CMK (cell line): ENCODE data around the gene IDH2.
A peak's percentile ranks its signal among the peaks of the same experiment; 100 is the strongest.

Source experiments
- DNase-seq: peaks from one replicate; pipeline ENCODE4 v3.0.0-alpha.2; 2010; ENCODE audit warnings: low read depth

The IDH2 gene

GRCh38 chr15:90062973-90063769 is 39.1 kb downstream of the IDH2 start:
- DNase-seq, result no peak

GRCh38 chr15:90062462-90062932 is 39.8 kb downstream of the IDH2 start:
- DNase-seq, result no peak

GRCh38 chr15:90062023-90062442 is 40.2 kb downstream of the IDH2 start:
- peak; percentile 77 for DNase-seq

GRCh38 chr15:90060797-90061196 is 41.5 kb downstream of the IDH2 start:
- no peak for DNase-seq

- peak; percentile 96 for DNase-seq
These were observed 42.9 kb downstream of the IDH2 start for GRCh38 chr15:90059208-90059985.

DNA sequence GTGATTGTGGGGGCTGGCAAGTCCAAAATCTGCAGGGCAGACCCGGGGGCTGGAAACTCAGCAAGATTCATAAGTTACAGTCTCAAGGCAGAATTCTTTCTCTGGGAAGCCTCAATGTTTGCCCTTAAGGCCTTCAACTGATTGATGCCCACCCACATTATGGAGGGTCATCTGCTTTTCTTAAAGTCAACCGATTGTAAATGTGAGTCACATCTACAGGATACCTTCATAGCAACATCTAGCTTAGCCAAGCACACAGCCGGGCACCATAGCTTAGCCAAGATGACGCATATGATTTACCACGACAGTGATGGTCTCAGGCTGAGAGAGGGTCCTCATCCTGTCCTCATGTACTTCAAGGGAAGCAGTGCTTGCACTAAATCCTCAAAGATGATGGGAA is 43.5 kb downstream of the IDH2 start:
- no peak for DNase-seq

- DNase-seq, result no peak
These were observed 44.0 kb downstream of the IDH2 start for GRCh38 chr15:90058308-90058707.

GRCh38 chr15:90056529-90056928 is 45.7 kb downstream of the IDH2 start:
- DNase-seq, result no peak

GRCh38 chr15:90055182-90055581 is 47.1 kb downstream of the IDH2 start:
- DNase-seq, result no peak

DNA sequence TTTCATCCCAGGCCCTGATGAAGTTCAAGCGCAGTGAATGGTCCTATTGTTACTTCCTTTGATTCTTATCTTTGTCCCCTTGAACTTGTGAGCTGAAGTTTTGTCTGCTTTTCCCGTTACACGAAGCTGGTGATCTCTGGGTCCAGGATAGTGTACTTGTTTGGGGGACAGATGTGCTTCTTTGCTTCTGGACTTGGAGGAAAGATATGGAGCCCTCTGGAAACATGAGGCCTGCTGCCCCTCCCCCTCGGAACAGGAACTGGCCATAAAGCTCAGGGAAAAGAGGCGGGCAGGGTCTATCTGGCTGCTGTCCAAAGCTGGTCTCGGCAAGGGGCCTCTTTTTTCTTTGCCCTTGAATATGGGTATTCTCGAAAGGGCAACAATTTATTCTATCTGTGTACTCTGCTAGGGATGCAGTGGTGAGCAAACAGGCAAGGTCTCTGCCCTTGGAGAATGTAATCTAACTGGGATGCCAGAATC is 47.6 kb downstream of the IDH2 start:
- DNase-seq, result no peak

DNA sequence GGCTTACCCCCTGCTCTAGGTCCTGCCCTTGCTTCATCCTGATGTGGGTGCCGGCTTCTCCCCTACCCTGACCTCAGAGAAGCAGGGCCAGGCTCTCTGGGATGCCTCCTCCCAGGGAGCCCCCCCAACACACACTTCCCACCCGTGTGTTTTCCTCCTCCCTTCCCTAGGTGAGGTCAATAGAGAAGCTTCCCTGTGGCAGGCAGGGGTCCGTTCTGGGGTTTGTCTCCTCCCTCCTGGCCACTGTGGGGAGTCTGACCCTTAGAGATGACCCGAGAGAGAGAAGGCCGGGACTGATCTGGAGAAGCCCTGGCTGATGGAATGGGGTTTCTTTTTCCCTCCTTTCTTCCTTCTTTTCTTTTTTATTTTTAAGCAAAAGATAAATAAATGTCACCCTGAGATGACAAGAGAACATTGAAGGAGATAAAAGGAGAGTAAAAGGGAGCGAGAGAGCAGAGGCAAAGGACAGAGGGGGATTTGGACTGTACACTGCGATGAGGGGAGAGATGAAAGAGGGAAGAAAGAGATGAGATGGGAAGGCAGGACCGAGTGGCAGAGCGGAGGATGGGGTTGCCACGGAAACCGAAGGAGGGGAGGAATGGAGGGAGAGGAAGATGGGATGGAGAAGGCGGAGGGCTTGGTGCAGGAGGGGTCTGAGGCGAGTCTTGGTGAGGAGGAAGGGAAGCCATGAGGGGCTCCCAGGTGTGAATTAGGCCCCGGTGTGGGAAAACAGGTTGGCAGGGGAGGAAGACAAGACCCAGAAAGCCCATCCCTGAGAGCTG is 48.4 kb downstream of the IDH2 start:
- no peak for DNase-seq

GRCh38 chr15:90051874-90052273 is 50.4 kb downstream of the IDH2 start:
- no peak for DNase-seq

- no peak for DNase-seq
These were observed 52.3 kb downstream of the IDH2 start for GRCh38 chr15:90049666-90050604.

DNA sequence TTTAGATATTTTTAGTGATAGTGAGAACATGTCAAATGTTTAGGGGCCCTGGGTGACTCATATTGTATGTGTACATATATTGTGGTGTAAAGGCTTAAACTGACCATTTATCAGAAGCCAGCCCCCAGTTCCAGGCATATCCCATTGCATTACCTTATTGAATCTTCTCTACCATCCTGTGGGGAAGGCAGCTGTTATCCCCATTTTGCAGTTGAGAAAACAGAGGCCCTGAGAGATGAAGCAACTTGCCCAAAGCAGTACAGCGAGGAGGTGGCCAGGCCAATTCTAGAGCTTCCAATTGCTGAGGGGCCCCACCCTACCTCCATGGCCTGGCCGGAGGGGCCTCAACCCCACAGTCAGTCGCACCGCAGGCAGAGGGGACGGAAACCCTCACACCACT is 53.2 kb downstream of the IDH2 start:
- DNase-seq, result no peak

- DNase-seq, result no peak
These were observed 54.2 kb downstream of the IDH2 start for GRCh38 chr15:90047956-90048575.

GRCh38 chr15:90046911-90047392 is 55.3 kb downstream of the IDH2 start:
- DNase-seq, result no peak

GRCh38 chr15:90046289-90046688 is 56.0 kb downstream of the IDH2 start:
- no peak for DNase-seq

DNA sequence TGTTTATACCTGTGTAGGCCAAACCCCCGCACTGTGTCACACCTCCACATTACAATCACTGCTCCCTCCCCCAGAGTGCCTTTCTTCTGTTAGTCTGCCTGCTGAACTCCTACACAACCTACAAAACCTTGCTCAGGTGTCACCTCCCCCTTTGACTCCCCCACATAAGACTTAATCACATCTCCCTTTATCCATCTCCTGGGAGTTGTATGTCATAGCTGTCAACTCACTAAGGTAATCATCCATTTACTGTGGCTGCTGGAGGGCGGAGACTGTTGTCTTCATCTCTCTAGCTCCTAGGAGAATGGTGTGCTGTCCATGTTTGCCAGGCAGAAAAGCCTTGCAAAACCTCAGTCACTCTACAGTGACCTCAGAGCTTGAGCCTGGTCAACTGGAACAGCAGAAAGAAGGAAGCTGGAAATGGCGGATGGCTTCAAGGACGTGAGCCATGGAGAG is 57.3 kb downstream of the IDH2 start:
- DNase-seq, result no peak

DNA sequence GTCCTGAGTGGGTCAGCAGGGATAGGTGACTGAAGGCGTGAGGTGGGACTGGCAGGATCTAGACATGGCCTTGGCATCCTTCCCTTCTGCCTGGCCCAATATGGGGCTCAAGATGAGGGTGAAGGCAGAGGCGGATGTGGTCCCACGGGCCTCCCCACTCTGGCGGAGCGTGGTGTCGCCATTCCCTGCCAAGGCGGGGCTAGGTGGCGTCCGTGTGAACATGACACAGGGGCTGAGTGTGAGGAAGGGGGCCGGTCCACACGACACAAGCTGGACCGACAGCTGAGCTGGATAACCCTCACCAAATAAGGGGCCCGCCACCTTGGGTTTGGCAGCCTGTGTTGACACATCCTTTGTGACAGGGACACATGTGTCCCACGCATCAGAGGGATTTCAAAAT is 58.1 kb downstream of the IDH2 start:
- DNase-seq, result no peak

- no peak for DNase-seq
These were observed 58.7 kb downstream of the IDH2 start for GRCh38 chr15:90043530-90044010.
